ENCODE data around the gene CHRM2.

Gene CHRM2

DNA sequence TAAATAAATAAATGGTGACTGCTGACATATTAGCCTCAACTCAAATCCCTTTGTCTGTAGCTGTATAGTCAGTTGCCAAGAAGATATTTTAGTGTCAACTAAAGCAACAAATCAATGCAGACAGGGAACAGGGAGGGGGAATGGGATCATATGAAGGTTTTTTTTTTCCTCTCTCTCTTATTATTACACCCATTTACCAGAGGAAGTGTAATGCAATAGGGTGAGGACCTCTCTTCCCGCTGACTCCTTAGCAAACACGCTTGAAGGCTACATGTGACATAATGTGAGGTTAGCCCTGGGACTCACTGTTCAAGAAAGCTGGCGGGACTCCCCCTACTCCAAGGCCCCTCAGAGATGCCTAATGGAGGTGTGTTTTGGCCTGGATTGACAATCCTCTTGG, 88.2 kb downstream of the CHRM2 start:
- ATAC-seq (ENCODE audit: low read depth) (no peak), DNase-seq (ENCODE audit: low spot score) (no peak)
- Histone ChIP-seq H3K36me3 (ENCODE audit: low read depth) (no peaks in the 10 kb centered on the region), H3K9me3 (ENCODE audit: severe bottlenecking) (peaks cover 3% of the 10 kb centered on the region), H3K4me3 (ENCODE audit: severe bottlenecking) (no peak overlapping the region), H3K27me3 (ENCODE audit: insufficient read depth, poor library complexity, severe bottlenecking) (peaks cover 2% of the 10 kb centered on the region), H3K27ac (ENCODE audit: poor library complexity, severe bottlenecking) (peak overlapping the region; percentile 35), H3K4me1 (ENCODE audit: insufficient read depth, poor library complexity, severe bottlenecking) (no peaks in the 10 kb centered on the region)
- TF ChIP-seq, protein P1, sequence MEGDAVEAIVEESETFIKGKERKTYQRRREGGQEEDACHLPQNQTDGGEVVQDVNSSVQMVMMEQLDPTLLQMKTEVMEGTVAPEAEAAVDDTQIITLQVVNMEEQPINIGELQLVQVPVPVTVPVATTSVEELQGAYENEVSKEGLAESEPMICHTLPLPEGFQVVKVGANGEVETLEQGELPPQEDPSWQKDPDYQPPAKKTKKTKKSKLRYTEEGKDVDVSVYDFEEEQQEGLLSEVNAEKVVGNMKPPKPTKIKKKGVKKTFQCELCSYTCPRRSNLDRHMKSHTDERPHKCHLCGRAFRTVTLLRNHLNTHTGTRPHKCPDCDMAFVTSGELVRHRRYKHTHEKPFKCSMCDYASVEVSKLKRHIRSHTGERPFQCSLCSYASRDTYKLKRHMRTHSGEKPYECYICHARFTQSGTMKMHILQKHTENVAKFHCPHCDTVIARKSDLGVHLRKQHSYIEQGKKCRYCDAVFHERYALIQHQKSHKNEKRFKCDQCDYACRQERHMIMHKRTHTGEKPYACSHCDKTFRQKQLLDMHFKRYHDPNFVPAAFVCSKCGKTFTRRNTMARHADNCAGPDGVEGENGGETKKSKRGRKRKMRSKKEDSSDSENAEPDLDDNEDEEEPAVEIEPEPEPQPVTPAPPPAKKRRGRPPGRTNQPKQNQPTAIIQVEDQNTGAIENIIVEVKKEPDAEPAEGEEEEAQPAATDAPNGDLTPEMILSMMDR (IDR thresholded peaks at IDR 0.05; ENCODE audit: poor library complexity, severe bottlenecking), result no peak

DNA sequence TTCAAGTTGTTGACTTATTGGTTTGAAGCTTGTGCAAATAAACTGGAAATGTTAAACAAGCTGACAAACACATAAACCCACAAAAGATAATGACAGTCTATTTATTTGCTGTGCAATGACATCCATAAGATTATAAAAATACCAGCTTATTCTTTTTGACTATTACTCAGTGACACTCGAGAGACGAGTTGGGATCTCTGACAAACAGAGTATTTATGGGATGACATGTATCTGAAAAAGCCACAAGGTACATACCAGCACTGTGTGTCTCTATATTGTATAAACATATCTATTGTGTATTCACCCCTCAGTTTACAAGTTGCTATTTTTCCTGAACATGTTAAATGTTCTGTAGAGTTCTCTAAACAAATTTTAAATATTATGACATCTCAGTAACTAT, 88.9 kb downstream of the CHRM2 start:
- H3K9me3 ChIP-seq (ENCODE audit: severe bottlenecking), result peaks cover 3% of the 10 kb centered on the region
- H3K4me1 ChIP-seq (ENCODE audit: insufficient read depth, poor library complexity, severe bottlenecking), result no peaks in the 10 kb centered on the region
- no peak for ATAC-seq (ENCODE audit: low read depth)
- no peak overlapping the region for H3K27ac ChIP-seq (ENCODE audit: poor library complexity, severe bottlenecking)
- no peak overlapping the region for H3K4me3 ChIP-seq (ENCODE audit: severe bottlenecking)
- H3K36me3 ChIP-seq (ENCODE audit: low read depth), result no peaks in the 10 kb centered on the region
- DNase-seq (ENCODE audit: low spot score), result no peak
- H3K27me3 ChIP-seq (ENCODE audit: insufficient read depth, poor library complexity, severe bottlenecking), result peaks cover 2% of the 10 kb centered on the region
- TF ChIP-seq, protein P1 (IDR thresholded peaks at IDR 0.05; ENCODE audit: poor library complexity, severe bottlenecking), result no peak

DNA sequence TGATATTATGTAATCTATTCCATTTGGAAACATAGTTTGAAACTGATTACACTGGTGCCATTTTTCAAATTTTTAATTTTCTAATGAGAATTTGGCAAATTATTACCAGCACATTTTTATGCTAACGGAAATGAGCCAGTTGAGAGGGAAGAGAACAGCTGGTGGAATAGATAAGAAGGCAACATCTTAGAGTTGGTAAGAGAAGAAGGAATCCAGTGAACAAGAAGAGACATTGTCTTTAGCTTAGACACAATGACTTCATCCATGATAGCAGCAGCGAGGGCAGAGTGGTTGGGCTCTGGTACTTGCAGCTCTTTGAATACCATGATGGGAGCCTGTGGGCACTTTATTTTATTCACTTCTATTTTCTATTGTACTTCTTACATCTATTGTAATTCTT, 89.6 kb downstream of the CHRM2 start:
- TF ChIP-seq, protein P1 (IDR thresholded peaks at IDR 0.05; ENCODE audit: poor library complexity, severe bottlenecking), result no peak
- Histone ChIP-seq H3K4me1 (ENCODE audit: insufficient read depth, poor library complexity, severe bottlenecking) (no peaks in the 10 kb centered on the region), H3K27me3 (ENCODE audit: insufficient read depth, poor library complexity, severe bottlenecking) (peaks cover 2% of the 10 kb centered on the region), H3K36me3 (ENCODE audit: low read depth) (no peaks in the 10 kb centered on the region), H3K4me3 (ENCODE audit: severe bottlenecking) (no peak overlapping the region), H3K27ac (ENCODE audit: poor library complexity, severe bottlenecking) (no peak overlapping the region), H3K9me3 (ENCODE audit: severe bottlenecking) (peaks cover under 1% of the 10 kb centered on the region)
- DNase-seq (ENCODE audit: low spot score), result no peak
- no peak for ATAC-seq (ENCODE audit: low read depth)

DNA sequence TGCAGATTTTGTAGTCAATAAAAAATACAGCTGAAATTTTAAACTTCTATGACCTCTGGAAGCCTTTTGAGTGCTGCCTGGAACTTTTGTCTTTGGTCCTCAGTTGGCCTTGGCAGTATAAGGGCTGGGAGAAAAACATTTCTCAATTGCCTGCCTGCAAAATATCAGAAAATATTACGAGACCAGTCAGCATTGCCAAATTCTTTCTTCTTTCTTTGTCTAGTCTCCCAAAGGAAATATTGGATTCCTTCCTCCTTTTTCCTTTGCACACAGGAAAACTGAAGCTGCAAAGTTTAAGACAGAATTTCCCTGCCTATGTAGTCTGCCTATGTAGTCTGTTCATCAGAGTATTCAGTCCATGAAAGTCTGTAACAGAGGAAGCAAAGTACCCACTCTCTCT, 95.9 kb downstream of the CHRM2 start:
- peaks cover 5% of the 10 kb centered on the region for H3K27me3 ChIP-seq (ENCODE audit: insufficient read depth, poor library complexity, severe bottlenecking)
- no peaks in the 10 kb centered on the region for H3K4me1 ChIP-seq (ENCODE audit: insufficient read depth, poor library complexity, severe bottlenecking)
- no peak for DNase-seq (ENCODE audit: low spot score)
- H3K36me3 ChIP-seq (ENCODE audit: low read depth), result no peaks in the 10 kb centered on the region
- no peak overlapping the region for H3K27ac ChIP-seq (ENCODE audit: poor library complexity, severe bottlenecking)
- TF ChIP-seq, protein P1 (IDR thresholded peaks at IDR 0.05; ENCODE audit: poor library complexity, severe bottlenecking), result no peak
- ATAC-seq (ENCODE audit: low read depth), result no peak
- H3K4me3 ChIP-seq (ENCODE audit: severe bottlenecking), result no peak overlapping the region
- H3K9me3 ChIP-seq (ENCODE audit: severe bottlenecking), result no peaks in the 10 kb centered on the region

DNA sequence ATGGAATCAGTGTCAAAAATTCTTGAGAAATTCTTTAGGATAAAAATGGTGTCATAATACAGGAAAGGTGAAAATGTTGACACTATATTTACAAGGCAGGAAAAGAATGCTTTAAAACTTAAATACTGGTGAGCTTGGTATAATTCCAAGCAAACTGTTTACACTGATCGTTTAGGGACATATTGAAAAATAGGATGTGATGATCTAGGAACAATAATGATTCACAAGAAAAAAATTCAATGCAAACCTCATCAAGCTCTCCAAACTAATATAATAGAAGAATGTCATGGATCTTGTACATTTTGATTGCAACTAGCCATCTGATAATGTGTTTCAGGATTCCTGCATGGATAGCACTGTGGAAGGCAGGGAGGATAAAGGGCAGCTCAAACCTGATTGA, 98.4 kb downstream of the CHRM2 start:
- Histone ChIP-seq H3K36me3 (ENCODE audit: low read depth) (no peaks in the 10 kb centered on the region), H3K27ac (ENCODE audit: poor library complexity, severe bottlenecking) (no peak overlapping the region), H3K27me3 (ENCODE audit: insufficient read depth, poor library complexity, severe bottlenecking) (peaks cover 3% of the 10 kb centered on the region), H3K4me1 (ENCODE audit: insufficient read depth, poor library complexity, severe bottlenecking) (no peaks in the 10 kb centered on the region), H3K4me3 (ENCODE audit: severe bottlenecking) (no peak overlapping the region), H3K9me3 (ENCODE audit: severe bottlenecking) (no peaks in the 10 kb centered on the region)
- ATAC-seq (ENCODE audit: low read depth) (no peak), DNase-seq (ENCODE audit: low spot score) (no peak)
- TF ChIP-seq, protein P1 (IDR thresholded peaks at IDR 0.05; ENCODE audit: poor library complexity, severe bottlenecking), result no peak
